GM12874 (cell line): ENCODE data around the gene GAA.

Experiments used
- TF ChIP-seq, protein P1 (sequence below): IDR thresholded peaks from 2 replicates; pipeline ENCODE4 v1.5.1; 2011; ENCODE audit warnings: low read depth, mild to moderate bottlenecking, control low read depth, low read length, moderate library complexity; ENCODE audit not compliant: insufficient read depth

The GAA gene

DNA sequence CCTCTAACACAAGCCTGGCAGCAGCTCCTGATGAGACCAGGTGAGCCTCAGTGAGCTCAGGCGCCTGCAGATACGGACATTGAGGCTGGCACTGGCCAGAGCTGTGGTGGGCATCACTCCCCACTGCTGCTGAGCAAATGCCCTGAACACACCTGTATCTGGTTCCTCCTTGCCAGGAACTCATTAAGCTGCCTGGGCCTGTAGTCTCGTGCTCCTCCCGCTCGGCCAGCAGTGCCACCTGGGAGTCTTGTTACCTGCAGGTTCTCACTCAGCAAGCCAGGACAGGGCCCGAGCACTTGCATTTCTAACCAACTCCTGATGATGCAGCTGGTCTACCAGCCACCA, 32.2 kb downstream of the GAA start:
- TF ChIP-seq, protein P1, sequence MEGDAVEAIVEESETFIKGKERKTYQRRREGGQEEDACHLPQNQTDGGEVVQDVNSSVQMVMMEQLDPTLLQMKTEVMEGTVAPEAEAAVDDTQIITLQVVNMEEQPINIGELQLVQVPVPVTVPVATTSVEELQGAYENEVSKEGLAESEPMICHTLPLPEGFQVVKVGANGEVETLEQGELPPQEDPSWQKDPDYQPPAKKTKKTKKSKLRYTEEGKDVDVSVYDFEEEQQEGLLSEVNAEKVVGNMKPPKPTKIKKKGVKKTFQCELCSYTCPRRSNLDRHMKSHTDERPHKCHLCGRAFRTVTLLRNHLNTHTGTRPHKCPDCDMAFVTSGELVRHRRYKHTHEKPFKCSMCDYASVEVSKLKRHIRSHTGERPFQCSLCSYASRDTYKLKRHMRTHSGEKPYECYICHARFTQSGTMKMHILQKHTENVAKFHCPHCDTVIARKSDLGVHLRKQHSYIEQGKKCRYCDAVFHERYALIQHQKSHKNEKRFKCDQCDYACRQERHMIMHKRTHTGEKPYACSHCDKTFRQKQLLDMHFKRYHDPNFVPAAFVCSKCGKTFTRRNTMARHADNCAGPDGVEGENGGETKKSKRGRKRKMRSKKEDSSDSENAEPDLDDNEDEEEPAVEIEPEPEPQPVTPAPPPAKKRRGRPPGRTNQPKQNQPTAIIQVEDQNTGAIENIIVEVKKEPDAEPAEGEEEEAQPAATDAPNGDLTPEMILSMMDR, result no peak

GRCh38 chr17:80137131-80137530, 35.8 kb downstream of the GAA start:
- TF ChIP-seq, protein P1, result no peak

DNA sequence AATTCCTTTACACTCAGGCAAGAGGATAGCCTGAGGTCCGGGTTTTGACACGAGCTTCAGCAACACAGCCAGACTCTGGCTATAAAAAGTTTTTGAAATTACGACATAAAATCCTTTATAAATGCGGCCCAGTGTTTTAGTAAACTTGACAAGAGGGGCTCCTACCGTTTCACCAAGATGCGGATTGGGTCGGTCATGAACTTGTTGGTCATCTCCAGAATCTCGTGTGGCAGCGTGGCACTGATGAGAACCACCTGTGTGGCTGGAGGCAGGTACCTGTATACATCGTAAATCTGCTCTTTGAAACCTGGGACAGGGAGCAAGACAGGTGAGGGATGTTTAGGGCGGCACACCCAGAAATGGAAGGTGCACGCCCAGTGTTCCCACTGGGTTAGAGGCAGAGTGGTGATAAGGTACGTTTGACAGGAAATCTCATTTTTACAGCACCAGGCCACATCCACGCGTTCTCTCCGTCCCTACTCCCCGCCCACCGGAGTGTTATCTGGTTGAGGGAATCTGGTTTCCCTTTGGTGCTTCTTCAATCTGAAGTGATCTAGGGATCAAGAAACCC, 37.6 kb downstream of the GAA start:
- TF ChIP-seq, protein P1, result no peak

DNA sequence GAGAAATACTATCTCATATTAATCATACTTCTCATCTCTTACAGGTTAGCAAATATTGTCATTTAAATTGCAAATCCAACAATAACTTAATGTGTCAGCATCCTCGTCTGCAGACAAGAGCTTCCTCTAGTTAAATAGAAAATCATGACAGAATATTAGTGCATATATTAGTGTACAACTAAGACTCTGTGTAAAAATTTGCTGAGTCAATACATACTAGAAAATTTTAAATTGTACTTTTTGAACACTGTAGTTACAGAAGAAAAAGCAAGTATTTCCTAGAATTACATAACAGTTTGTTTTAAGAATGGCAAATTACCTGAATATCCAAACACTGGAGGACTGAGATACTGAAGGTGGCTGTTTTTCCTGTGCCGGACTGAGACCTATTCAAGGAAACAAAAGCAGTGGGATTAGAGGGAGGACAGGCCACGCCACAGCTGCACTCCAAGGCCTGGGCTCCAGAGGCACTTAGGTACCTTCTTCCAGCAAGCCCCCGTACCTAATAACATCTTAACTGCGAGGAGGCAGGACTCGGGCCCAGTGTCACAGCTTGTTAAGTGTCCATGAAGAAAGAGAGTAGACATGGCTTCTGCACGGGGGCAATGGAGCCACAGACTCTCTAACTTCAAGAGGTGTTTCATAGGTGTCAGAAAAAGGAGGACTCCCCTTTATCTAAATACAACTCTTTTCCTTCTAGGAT, 40.2 kb downstream of the GAA start:
- TF ChIP-seq, protein P1, result no peak

DNA sequence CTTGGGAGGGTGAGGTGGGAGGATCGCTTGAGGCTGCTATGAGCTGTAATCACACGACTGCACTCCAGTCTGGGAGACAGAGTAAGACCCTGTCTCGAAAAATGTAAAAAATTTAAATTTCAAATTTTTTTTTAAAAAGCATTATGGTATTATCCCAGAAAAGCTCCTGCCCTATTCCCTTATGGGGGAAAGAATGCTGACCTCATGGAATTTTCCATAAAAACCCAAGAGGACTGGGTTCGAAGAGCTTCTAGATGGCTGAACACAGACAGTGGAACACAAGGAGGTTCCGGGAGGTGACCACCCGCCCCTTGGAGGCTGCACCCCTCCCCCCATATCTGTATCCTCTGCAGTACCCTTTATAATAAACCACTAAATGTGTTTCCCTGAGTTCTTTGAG, 41.5 kb downstream of the GAA start:
- TF ChIP-seq, protein P1, result no peak

DNA sequence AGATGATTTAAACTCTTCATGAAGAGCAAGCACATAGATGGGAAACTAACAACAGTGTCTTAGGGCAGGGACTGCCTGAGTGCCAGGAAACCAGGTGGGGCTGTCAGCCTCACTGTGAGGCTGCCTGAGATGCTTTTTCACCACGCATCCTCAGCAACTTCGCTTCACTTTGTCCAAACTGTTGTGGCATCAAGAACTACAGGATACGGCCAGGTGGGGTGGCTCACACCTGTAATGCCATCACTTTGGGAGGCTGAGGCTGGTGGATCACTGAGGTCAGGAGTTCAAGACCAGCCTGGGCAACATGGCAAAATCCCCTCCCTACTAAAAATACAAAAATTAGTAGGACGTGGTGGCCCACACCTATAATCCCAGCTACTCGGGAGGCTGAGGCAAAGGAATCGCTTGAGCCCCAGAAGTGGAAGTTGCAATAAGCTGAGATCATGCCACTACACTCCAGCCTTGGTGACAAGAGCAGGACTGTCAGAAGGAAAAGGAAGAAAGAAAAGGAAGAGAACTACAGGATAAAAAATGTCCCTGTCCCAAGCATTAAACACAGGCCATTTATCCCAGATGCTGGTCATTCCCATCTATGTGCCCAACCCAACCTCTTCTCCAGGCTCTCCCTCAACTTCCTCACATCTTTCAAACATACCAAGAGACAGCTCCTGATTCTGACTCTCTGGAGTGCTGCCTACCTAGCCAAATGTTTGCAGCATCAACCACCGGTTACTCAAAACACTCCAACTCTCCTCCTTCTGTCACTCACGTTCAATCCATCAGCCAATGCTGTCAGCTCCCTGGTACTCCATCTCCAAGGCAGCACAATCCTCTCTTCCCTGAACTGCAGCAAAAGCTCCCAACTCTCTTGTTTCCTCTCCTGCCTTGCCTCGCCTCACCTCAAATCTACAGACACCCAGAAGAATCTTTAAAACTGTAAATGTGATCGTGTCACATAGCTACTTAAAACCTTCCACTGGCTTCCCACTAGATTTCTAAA, 44.0 kb downstream of the GAA start:
- TF ChIP-seq, protein P1, result no peak
